SH-SY5Y (cell line): ENCODE measurements around the gene ARL6IP4.

Experiments
- GATA2 ChIP-seq: IDR thresholded peaks from 2 replicates; pipeline ENCODE4 v1.6.1; 2011; ENCODE audit warnings: mild to moderate bottlenecking, low read depth, low read length
- GATA3 ChIP-seq: IDR thresholded peaks from 2 replicates; pipeline ENCODE4 v1.6.1; 2011; ENCODE audit warnings: low read depth, mild to moderate bottlenecking, low read length, moderate library complexity

The ARL6IP4 gene

DNA sequence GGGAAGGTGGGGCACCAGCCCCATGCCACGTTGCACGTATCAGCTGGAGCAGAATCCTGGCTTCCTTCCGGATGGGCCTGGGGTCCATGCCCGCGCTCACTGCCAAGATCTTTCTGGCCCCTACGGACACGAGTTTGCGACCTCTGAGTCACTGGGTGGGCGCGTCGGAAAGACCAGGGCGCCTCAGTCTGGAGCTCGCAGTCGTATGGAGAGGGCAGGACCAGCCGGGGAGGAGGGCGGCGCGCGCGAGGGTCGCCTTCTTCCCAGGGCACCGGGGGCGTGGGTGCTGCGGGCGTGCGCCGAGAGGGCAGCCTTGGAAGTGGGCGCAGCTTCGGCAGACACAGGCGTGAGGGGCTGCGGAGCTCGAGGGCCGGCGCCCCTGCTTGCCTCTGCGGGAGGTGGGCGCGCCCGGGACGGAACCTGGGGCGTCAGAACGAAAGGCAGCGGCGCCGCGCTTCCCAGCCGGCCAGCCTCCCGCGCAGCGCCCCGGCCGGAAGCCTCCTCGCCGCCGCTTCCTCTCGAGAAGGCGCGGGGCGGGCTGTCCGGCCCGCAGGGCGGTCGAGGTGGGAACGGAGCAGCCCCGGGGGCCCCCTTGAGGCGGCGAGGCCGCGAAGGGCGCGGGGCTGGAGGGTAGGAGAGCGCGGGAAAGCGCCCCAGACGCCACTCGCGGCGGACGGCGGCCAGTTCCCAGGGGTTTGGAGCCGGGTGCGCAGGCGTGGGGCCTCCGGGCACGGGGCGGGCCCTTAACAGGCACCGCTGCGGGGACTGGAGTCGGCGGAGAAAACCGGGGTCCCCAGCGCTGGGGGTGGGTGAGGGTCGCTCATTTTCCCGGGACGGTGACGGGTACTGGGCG lies at the start of gene ARL6IP4:
Gene ARL6IP4, plus strand, starts transcription at position 499 of the 853 bp plus-strand sequence. CDS start 459 bp downstream, outside the sequence.
- TF ChIP-seq GATA3 (no peak), GATA2 (no peak)

DNA sequence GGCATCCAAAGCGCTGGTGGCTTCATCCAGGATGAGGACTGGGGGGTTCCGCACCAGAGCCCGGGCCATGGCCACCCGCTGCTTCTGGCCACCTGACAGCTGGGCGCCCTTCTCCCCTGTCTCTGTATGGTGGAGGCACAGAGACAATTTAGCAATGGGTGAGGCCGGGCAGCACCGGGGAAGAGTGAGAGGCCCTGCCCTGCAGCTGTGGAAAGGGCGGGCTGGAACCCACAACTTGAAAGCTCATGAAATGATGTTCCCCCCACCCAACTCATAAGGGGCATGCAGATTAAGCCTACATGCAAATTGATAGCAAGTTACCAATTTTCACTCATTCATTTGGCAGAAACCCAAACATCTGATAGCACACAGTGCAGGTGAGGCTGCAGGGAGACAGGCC lies 48.3 kb upstream of the ARL6IP4 start:
- TF ChIP-seq GATA3: no peak
- no peak for TF ChIP-seq GATA2

DNA sequence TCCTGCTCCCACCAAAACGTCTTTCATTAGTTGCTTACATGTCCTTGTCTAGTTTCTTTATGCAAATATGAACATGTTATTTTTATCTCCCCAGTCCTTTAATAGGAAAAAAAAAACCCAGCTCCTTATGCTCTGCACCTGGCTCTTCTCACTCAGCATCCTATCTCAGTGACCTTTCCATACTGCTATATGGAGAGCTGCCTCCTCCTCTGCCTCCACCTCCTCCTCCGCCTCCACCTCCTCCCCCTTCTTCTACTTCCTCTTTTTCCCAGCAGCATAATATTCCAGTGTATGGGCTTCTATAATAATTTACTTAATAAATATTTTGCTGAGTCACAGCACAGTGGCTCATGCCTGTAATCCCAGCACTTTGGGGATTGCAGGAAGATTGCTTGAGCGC lies 45.8 kb upstream of the ARL6IP4 start:
- TF ChIP-seq GATA2: no peak
- TF ChIP-seq GATA3: no peak

DNA sequence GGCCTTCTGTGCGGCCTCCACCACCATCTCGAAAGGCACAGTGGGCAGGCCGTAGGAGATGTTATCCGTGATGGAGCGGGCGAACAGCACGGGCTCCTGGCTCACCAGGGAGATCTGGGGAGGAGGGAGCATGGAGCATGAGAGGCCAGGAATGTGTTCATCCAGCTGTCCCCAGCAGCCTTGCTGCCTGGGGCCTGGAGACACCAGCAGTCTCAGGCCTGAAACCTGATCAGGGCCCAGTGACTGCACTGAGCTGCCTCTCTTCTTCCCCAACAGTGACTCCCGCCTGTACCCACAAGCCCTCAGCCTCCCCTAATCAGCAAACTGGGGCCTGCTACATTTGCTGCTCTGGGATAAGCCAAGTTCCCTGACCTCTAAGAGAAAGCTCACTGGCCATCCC lies 45.2 kb upstream of the ARL6IP4 start:
- no peak for TF ChIP-seq GATA3
- TF ChIP-seq GATA2: no peak

DNA sequence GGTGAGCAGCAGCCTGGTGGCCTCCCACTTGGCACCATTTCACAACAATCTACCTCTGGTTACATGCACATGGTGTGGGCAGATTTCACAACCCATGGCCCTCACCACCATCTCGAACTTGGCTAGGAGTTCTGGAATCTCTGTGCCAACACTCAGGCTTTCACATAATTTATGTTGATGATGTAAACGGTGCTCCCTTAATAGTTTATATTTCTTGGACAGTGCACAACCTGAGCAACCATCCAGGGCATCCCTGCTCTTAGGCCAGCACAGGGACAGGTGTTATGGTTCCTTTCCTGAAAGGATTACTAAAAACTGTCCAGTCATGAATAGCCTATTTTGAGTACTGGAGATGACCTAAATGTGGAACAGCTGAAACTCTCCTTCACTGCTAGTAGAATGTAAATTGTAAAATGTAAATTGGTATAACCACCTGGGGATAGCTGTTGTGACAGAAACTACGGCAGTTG lies 42.8 kb upstream of the ARL6IP4 start:
- TF ChIP-seq GATA3 (no peak), GATA2 (no peak)

DNA sequence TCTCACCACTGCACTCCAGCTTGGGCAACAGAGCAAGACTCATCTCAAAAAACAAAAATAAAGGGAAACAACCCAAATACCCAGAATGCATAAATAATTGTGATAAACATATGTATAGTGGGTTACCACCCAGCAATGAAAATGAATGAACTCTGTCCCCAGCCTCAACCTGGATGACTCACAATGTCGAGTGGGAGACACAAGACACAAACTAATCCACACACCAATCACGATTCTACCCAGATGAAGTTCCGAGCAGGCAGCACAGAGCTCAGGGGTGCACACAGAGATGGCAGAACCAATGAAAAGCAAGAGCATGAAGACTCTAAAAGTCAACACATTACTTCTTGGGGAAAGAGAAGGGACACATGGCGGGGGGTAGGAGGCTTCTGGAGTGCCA lies 41.4 kb upstream of the ARL6IP4 start:
- TF ChIP-seq GATA2 (no peak), GATA3 (no peak)

DNA sequence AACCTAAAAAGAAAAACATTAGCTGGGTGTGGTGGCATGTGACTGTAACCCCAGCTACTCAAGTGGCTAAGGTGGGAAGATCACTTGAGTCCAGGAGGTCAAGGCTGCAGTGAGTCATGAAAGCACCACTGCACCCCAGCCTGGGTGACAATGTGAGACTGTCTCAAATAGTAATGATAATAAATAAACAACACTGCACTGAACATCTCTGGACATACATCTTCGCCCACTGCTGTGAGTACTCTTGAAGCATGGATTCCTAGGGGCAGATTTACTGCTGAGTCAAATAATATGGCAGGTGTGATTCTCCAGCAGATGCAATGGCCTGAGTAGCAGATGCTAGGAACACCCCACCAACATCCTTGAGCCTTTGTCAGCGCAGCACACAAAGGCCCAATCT lies 37.8 kb upstream of the ARL6IP4 start:
- TF ChIP-seq GATA2 (no peak), GATA3 (no peak)

DNA sequence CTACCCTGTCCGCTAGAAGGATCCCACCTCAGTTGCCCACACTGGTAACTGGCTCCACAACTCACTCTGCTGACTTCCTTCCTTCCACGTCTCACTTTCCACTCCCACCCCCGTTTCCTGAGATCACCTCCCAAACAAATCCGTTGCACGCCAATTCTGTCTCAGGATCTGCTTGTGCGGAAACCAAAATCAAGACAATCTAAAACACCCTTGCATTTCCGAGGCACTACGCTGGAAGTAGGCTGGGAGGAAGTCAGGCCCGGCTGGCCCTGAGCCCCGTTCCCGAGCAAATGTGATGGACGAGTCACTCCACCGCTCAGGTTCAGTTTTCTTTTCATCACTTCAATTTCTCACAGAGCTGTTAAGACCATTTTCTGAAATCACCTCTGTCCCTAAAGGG lies 37.3 kb upstream of the ARL6IP4 start:
- TF ChIP-seq GATA2: no peak
- no peak for TF ChIP-seq GATA3

DNA sequence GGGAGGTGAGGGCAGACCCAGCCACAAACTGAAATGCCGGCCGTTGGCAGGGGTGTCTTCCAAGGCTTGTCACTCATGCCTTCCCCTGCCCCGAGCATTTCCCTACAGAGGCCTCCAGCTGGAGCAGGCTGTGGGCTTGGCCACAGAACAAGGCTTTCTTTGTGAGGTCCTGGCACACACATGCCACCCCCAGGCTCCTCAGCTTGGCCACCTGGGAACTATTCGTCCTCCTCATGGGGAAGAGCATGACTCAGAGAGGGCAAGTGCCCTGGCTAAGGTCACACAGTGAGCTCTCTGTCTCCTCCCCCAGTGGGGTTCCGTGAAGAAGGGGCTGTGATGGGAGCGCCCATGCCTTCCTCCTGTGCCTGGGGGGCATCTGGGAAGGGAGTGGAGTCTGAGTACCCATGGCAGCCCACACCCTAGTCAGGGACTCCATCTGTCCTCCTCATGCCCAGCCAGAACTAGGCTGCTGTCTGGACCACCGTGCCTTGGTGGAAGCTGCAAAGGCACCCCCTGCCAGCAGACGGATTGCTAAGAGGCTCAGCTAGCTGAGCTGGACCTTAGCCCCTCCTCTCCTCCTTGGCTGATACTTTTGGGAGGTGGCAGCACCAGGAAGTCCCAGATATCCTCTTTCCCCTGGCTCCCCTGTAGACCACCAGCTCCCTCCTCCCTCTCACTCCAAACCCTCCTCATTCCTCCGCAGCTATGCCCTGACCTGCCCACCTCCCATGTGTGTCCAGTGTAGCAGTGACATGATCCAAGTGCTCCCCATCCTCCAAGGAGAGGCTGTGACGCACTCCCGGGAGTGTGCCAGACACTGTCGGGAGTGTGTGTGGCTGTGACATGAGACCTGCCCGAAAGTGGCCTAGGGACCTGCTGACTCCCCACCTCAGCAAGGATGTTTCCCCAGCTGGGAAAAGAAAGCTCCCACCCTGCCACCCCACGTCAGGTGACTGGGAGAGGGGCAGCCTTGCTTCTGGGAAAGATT lies 35.6 kb upstream of the ARL6IP4 start:
- TF ChIP-seq GATA3 (no peak), GATA2 (no peak)

DNA sequence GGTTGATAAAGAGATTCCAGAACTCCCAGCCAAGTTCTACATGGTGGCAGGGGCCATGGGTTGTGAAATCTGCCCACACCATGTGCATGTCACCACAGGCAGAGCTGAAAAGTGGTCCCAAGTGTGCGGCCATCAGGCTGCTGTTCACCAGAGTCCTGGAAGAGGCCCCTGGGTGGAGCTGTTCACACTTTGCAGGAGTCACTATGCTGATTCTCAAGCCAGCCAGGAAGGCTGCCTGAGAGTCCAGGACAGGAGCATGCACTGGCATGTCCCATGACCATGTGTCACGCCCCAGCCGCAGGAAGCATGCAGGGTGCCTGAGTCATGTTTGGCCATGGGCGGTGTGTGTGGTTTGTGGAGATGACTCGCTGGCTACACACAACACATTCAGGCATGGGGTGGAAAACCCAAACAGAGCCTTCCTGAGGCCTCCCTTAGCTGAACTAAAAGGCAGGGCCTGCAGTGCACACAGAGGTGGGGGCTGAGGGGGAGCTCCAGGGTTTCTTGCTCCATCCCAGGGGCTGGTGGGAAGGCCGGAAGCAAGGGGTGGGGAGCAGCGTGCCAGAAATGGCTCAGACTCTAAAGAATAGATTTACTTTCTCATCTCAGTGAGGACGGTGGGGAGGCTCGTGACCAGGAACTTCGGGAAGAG lies 33.7 kb upstream of the ARL6IP4 start:
- no peak for TF ChIP-seq GATA2
- TF ChIP-seq GATA3: no peak

DNA sequence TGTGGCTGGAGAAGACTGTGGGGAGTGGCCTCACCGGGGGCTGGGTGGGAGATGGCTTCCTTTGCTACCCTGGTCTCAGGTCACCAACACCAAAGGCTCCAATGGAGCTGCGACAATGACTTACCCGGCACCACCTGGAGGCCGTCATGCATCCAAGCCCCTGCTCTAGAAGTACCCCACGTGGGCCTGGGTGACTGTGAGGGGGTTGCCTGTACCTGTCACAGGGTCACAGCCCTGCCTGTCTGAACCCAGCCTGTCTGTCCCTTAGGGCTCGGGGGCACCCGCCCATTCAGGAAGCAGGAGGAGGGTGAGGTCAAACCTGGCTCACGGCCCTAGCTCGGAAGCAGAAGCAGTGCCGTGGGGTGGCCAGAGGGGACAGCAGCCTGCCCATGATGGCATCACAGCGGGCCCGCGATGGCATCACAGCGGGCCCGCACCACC lies 33.1 kb upstream of the ARL6IP4 start:
- no peak for TF ChIP-seq GATA3
- no peak for TF ChIP-seq GATA2

DNA sequence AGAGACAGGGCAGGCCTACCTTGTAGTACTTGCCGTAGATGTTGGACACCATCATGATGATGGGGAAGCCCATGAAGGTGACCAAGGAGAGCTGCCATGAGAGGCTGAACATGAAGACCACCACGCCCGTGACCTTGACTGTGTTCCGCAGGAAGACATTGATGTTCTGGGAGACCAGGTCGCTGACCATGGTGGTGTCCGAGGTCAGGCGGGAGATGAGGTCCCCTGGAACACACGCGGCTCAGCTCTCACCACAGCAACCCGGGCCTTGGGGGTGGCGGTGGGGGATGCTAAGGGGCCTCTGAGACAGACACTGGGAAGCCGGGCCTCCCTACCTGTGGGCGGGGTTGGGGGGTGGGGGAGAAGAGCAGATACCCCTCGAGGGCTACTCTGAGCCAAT lies 31.9 kb upstream of the ARL6IP4 start:
- TF ChIP-seq GATA3 (no peak), GATA2 (no peak)

DNA sequence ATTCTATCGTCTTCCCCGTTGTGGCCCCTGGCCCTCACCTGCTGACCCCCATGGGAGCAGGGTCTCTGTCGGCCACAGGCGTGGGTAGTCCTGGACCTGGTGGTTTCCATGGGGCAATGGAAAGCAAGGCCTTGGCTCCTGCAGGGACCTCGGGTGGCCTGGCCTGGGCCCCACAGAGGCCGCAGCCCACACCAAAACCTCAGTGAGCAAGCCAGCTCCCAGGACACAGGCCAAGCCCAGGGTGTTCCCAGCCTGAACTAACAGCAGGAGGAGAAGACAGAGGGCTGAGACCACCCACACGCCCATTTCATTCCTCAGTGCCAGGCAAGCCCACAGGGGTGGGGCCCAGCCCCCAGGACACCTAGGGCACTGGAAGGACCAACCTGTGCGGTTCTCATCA lies 31.1 kb upstream of the ARL6IP4 start:
- TF ChIP-seq GATA2: no peak
- TF ChIP-seq GATA3: no peak
